GM12878 (cell line): ENCODE results near the gene DPY19L3. TPM values are rescaled to one million over a fixed set of nuclear protein-coding genes. Genes with fewer than 3 reads are reported as not detected.

Source experiments
- ATAC-seq: fragments of 200-7000 bp; cut with Tn5 transposase; 3 replicates; pipeline ENCODE4 v1.9.1; 2020; ENCODE audit warnings: mild to moderate bottlenecking, moderate library complexity
- BruUV-seq: library from RNA; stranded (reverse); fragments of 400-500 nt; replicated peaks from 2 replicates; lab custom pipeline; 2021; lab: Mats Ljungman, UMichigan
- CTCF ChIA-PET: fragments of 300-600 bp; sonication (Branson Sonifier 250); formaldehyde crosslinking; extraction: SDS; loops from one replicate; lab custom pipeline; 2021; ENCODE audit warnings: inconsistent platforms; lab: Yijun Ruan, JAX
- POLR2A ChIA-PET: fragments of 350-600 bp; formaldehyde crosslinking; extraction: SDS; loops from one replicate; lab custom pipeline; 2021; ENCODE audit warnings: inconsistent platforms; lab: Charles Lee
- RAD21 ChIA-PET: fragments of 300-600 bp; sonication (Branson Sonifier 250); formaldehyde crosslinking; loops from one replicate; lab custom pipeline; 2023; ENCODE audit warnings: antibody characterized with exemption; ENCODE audit not compliant: unreplicated experiment; lab: Charles Lee
- SMC1A ChIA-PET: fragments of 300-600 bp; sonication (Branson Sonifier 250); formaldehyde crosslinking; loops from one replicate; lab custom pipeline; 2023; ENCODE audit not compliant: unreplicated experiment, uncharacterized antibody; lab: Charles Lee
- DNase-seq: peaks from one replicate; pipeline ENCODE4 v3.0.0-alpha.2; 2011; ENCODE audit warnings: low read depth, low spot score
- FAIRE-seq: peaks from 3 replicates; lab custom pipeline; 2011; peaks lifted over from hg19 to GRCh38; lab: Jason Lieb, UNC
- H2AFZ ChIP-seq: 2 replicates; pipeline ENCODE4 v1.6.0; 2011; ENCODE audit warnings: low read depth, low read length, control low read depth; ENCODE audit not compliant: control insufficient read depth
- H3K27ac ChIP-seq: 2 replicates; pipeline ENCODE4 v1.5.1; 2011; ENCODE audit warnings: control low read depth; ENCODE audit not compliant: control insufficient read depth, insufficient read depth
- H3K27me3 ChIP-seq, 2 experiments: replicated peaks in 1 of 2; 2 replicates each; pipeline versions ENCODE4 v1.6.0 to v1.6.1; 2011; ENCODE audit warnings: low read length in 1 of 2; ENCODE audit not compliant: control insufficient read depth in 2 of 2, insufficient read depth in 2 of 2
- H3K36me3 ChIP-seq, 2 experiments: 2 replicates each; pipeline ENCODE4 v1.5.1; 2011; ENCODE audit warnings: low read length in 1 of 2; ENCODE audit not compliant: control insufficient read depth in 2 of 2, insufficient read depth in 2 of 2
- H3K4me1 ChIP-seq: 2 replicates; pipeline ENCODE4 v1.6.1; 2011; ENCODE audit warnings: mild to moderate bottlenecking, low read length, moderate library complexity, mixed read lengths; ENCODE audit not compliant: control insufficient read depth, insufficient read depth
- H3K4me2 ChIP-seq: 2 replicates; pipeline ENCODE4 v1.6.0; 2011; ENCODE audit warnings: control low read depth; ENCODE audit not compliant: control insufficient read depth, insufficient read depth
- H3K4me3 ChIP-seq: fragments of 200-600 bp; sonication (generic); 2 replicates; pipeline ENCODE4 v1.5.1; 2016
- H3K79me2 ChIP-seq: 2 replicates; pipeline ENCODE4 v1.6.0; 2011; ENCODE audit warnings: low read length; ENCODE audit not compliant: control insufficient read depth, insufficient read depth
- H3K9ac ChIP-seq: 2 replicates; pipeline ENCODE4 v1.8.0; 2011; ENCODE audit warnings: low read length, control low read depth, mixed read lengths; ENCODE audit not compliant: control insufficient read depth, insufficient read depth
- H3K9me3 ChIP-seq: replicated peaks from 3 replicates; pipeline ENCODE4 v1.5.1; 2011; ENCODE audit warnings: mild to moderate bottlenecking, low read length; ENCODE audit not compliant: control insufficient read depth, insufficient read depth
- H4K20me1 ChIP-seq: 2 replicates; pipeline ENCODE4 v1.6.0; 2011; ENCODE audit not compliant: control insufficient read depth, insufficient read depth
- EP300 ChIP-seq, 2 experiments: fragments of 150-350 bp in 1 of 2; IDR thresholded peaks; 2 replicates each; pipeline ENCODE4 v1.6.1; 2011 to 2012; ENCODE audit warnings: low read depth in 2 of 2, low read length in 2 of 2, borderline replicate concordance in 1 of 2, improper control_type of control experiment in 1 of 2, inconsistent platforms in 1 of 2; ENCODE audit not compliant: control insufficient read depth in 1 of 2
- NR2C2 ChIP-seq: IDR thresholded peaks from 2 replicates; pipeline ENCODE4 v1.6.1; 2011; ENCODE audit warnings: borderline replicate concordance, low read depth; ENCODE audit not compliant: control insufficient read depth, insufficient read length
- RAD21 ChIP-seq: IDR thresholded peaks from 2 replicates; pipeline ENCODE4 v1.6.1; 2011; ENCODE audit warnings: mild to moderate bottlenecking, low read depth, low read length, moderate library complexity; ENCODE audit not compliant: insufficient read depth
- RB1 ChIP-seq: fragments of 450-650 bp; formaldehyde crosslinking; IDR thresholded peaks from 2 replicates; pipeline ENCODE4 v1.6.1; 2017; ENCODE audit warnings: mild to moderate bottlenecking, borderline replicate concordance
- RELA ChIP-seq: fragments of 450-650 bp; IDR thresholded peaks from 2 replicates; pipeline ENCODE4 v1.8.0; 2014; ENCODE audit warnings: borderline replicate concordance; ENCODE audit not compliant: partially characterized antibody
- TCF12 ChIP-seq: IDR thresholded peaks from 2 replicates; pipeline ENCODE4 v1.6.1; 2011; ENCODE audit warnings: low read depth, mild to moderate bottlenecking, low read length
- YBX1 ChIP-seq: fragments of 450-650 bp; IDR thresholded peaks from 2 replicates; pipeline ENCODE4 v1.6.1; 2016; ENCODE audit warnings: antibody characterized with exemption
- ZZZ3 ChIP-seq: IDR thresholded peaks from 2 replicates; pipeline ENCODE4 v1.6.1; 2011; ENCODE audit warnings: low read depth; ENCODE audit not compliant: control insufficient read depth, insufficient read length
- WGBS: methylation state at CpG from one replicate; pipeline ENCODE4 v1.1.6; 2016; ENCODE audit warnings: low lambda C conversion rate; ENCODE audit not compliant: insufficient replicate concordance, insufficient coverage; ENCODE audit errors: missing lambda C conversion rate; 5-methylcytosine and 5-hydroxymethylcytosine counted together
- in situ Hi-C: fragments of 300-500 bp; cut with MboI; formaldehyde crosslinking; loops from 9 replicates; pipeline ENCODE4 v1.14.3; 2018; ENCODE audit warnings: mixed read lengths
- intact Hi-C: fragments of 100-400 bp; cut with micrococcal nuclease; formaldehyde crosslinking; loops from one replicate; pipeline ENCODE4 v1.14.2; 2022; ENCODE audit not compliant: unreplicated experiment
- polyA plus RNA-seq, 11 experiments: library from polyadenylated mRNA; depleted of rRNA in 4 of 11; unstranded in 6 of 11; stranded (reverse) in 5 of 11; fragments of >200 nt; fragmentation: Nextera tagmentation in 4 of 11; fragmentation: Illumina TruSeq in 1 of 11; extraction: Ambion mirVana in 4 of 11; extraction: Trizol in 1 of 11; gene quantifications; 1 replicate in 1 of 11; 2 replicates in 10 of 11; pipeline versions ENCODE4 v1.2.1 to v1.2.3, GENCODE V29; 2011 to 2016; ENCODE audit warnings: inconsistent platforms in 2 of 11, missing spikeins in 2 of 11, low read depth in 1 of 11
- total RNA-seq, 4 experiments: library from RNA; depleted of rRNA in 3 of 4; stranded (reverse); fragments of >200 nt in 3 of 4; fragmentation: Illumina TruSeq in 1 of 4; extraction: Trizol in 1 of 4; gene quantifications; 2 replicates each; pipeline versions ENCODE4 v1.2.1 to v1.2.3, GENCODE V29; 2013 to 2021
- TF ChIP-seq, protein P1 (sequence below): fragments of 450-650 bp; IDR thresholded peaks from 2 replicates; pipeline ENCODE4 v1.6.1; 2017; ENCODE audit warnings: mild to moderate bottlenecking, low read depth, inconsistent platforms; ENCODE audit not compliant: poor library complexity, severe bottlenecking
- TF ChIP-seq, protein P2 (sequence below): fragments of 450-650 bp; formaldehyde crosslinking; IDR thresholded peaks from 2 replicates; pipeline ENCODE4 v1.4.0; 2022; ENCODE audit warnings: mild to moderate bottlenecking, moderate library complexity
- TF ChIP-seq, protein P3 (sequence below): fragments of 450-650 bp; IDR thresholded peaks from 2 replicates; pipeline ENCODE4 v1.6.1; 2017; ENCODE audit warnings: mild to moderate bottlenecking

Gene DPY19L3
- total and polyA plus RNA-seq, 10 of the 15 experiments (the other 5 are each of a cell fraction or from before 2014, with no cell fraction given): 2.5 to 30.2 (median 13.7) TPM

DNA sequence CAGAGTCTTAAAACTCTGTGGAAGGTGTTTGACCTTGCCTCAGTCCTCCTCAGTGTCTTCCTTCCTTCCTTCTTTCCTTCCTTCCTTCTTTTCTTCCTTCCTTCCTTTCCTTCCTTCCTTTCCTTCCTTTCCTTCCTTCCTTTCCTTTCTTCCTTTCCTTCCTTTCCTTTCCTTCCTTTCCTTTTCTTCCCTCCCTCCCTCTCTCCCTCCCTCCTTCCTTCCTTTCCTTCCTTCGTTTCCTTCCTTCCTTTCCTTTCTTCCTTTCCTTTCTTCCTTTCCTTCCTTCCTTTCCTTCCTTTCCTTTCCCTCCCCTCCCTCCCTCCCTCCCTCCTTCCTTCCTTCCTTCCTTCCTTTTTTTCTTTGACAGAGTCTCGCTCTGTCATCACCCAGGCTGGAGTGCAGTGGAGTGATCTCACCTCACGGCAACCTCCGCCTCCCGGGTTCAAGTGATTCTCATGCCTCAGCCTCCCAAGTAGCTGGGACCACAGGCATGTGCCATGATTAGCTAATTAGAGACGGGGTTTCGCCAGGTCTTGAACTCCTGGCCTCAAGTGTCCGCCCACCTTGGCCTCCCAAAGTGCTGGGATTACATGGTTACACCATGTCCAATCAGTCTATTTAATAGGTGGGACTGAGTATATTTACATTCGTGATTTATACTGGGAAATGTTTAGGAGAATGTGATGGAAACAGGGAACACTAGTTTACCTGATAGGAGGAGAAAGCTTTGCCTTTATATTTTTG lies 43.8 kb upstream of the DPY19L3 start (continued):
- TF ChIP-seq EP300 (IDR thresholded peaks at IDR 0.05; ENCODE audit: borderline replicate concordance in 1 of 2, control insufficient read depth in 1 of 2, low read depth in 2 of 2, low read length in 2 of 2): no peak
- TF ChIP-seq, protein P1, sequence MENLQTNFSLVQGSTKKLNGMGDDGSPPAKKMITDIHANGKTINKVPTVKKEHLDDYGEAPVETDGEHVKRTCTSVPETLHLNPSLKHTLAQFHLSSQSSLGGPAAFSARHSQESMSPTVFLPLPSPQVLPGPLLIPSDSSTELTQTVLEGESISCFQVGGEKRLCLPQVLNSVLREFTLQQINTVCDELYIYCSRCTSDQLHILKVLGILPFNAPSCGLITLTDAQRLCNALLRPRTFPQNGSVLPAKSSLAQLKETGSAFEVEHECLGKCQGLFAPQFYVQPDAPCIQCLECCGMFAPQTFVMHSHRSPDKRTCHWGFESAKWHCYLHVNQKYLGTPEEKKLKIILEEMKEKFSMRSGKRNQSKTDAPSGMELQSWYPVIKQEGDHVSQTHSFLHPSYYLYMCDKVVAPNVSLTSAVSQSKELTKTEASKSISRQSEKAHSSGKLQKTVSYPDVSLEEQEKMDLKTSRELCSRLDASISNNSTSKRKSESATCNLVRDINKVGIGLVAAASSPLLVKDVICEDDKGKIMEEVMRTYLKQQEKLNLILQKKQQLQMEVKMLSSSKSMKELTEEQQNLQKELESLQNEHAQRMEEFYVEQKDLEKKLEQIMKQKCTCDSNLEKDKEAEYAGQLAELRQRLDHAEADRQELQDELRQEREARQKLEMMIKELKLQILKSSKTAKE: no peak
- no peak for TF ChIP-seq TCF12
- no peak for TF ChIP-seq YBX1

DNA sequence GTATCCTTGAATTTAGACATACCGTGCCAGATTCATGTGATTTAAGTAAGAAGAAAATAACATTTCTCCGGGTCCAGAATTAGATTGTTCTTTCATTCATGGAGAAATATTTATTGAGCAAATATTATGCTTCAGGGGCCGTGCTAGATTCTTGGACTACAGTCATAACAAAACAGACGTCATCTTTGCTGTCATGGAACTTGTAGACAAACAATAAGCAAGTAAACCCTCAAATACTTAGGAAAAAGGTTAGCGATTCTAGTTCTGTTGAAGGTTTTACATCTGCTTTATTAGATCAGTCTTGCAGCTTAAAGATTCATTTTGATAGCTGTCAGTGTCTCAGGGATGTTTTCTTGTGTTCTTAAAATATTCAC lies 43.3 kb upstream of the DPY19L3 start:
- no peak overlapping the region for H3K4me3 ChIP-seq
- ChIA-PET CTCF (no interaction called here), SMC1A (no interaction called here)
- TF ChIP-seq EP300 (IDR thresholded peaks at IDR 0.05; ENCODE audit: borderline replicate concordance in 1 of 2, control insufficient read depth in 1 of 2, low read depth in 2 of 2, low read length in 2 of 2) (no peak), RELA (no peak), ZZZ3 (no peak), RAD21 (no peak), RB1 (no peak), NR2C2 (no peak)
- TF ChIP-seq, protein P2, sequence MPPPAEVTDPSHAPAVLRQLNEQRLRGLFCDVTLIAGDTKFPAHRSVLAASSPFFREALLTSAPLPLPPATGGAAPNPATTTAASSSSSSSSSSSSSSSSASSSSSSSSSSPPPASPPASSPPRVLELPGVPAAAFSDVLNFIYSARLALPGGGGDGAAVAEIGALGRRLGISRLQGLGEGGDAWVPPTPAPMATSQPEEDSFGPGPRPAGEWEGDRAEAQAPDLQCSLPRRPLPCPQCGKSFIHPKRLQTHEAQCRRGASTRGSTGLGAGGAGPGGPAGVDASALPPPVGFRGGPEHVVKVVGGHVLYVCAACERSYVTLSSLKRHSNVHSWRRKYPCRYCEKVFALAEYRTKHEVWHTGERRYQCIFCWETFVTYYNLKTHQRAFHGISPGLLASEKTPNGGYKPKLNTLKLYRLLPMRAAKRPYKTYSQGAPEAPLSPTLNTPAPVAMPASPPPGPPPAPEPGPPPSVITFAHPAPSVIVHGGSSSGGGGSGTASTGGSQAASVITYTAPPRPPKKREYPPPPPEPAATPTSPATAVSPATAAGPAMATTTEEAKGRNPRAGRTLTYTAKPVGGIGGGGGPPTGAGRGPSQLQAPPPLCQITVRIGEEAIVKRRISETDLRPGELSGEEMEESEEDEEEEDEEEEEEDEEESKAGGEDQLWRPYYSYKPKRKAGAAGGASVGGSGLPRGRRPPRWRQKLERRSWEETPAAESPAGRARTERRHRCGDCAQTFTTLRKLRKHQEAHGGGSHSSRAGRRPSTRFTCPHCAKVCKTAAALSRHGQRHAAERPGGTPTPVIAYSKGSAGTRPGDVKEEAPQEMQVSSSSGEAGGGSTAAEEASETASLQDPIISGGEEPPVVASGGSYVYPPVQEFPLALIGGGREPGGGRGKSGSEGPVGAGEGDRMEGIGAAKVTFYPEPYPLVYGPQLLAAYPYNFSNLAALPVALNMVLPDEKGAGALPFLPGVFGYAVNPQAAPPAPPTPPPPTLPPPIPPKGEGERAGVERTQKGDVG (CRISPR knock-in tag): no peak
- TF ChIP-seq, protein P3, sequence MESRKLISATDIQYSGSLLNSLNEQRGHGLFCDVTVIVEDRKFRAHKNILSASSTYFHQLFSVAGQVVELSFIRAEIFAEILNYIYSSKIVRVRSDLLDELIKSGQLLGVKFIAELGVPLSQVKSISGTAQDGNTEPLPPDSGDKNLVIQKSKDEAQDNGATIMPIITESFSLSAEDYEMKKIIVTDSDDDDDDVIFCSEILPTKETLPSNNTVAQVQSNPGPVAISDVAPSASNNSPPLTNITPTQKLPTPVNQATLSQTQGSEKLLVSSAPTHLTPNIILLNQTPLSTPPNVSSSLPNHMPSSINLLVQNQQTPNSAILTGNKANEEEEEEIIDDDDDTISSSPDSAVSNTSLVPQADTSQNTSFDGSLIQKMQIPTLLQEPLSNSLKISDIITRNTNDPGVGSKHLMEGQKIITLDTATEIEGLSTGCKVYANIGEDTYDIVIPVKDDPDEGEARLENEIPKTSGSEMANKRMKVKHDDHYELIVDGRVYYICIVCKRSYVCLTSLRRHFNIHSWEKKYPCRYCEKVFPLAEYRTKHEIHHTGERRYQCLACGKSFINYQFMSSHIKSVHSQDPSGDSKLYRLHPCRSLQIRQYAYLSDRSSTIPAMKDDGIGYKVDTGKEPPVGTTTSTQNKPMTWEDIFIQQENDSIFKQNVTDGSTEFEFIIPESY: no peak
- TF ChIP-seq, all 136 proteins: peak for 0
- Histone ChIP-seq H3K27me3 (no peaks in the 10 kb centered on the region), H3K9me3 (no peaks in the 10 kb centered on the region), H3K27ac (no peak overlapping the region), H3K36me3 (peaks cover 3 to 38% of the 10 kb centered on the region in 2 experiments), H3K4me2 (no peak overlapping the region), H3K4me1 (no peaks in the 10 kb centered on the region), H2AFZ (no peak overlapping the region), H4K20me1 (no peaks in the 10 kb centered on the region), H3K9ac (no peak overlapping the region), H3K79me2 (peaks cover 5% of the 10 kb centered on the region)
- FAIRE-seq: no peak
- WGBS: over 99% methylated on average over 5 of the region's 5 CpGs
- no peak for ATAC-seq
- intact Hi-C loops: no loop called here
- no TSS peak for BruUV-seq
- ChIA-PET POLR2A (no interaction called here), RAD21 (no interaction called here)
- in situ Hi-C loops: no loop called here
- no peak for DNase-seq
